Activated CD4-positive, alpha-beta memory T cell treated with anti-CD3 and anti-CD28 coated beads, Interleukin-2, amount 10 ng/mL, durations not matched to agents 7 days and 5 days (primary cell): Measurements from ENCODE around the gene SORCS2. TPM values are rescaled to one million over a fixed set of nuclear protein-coding genes. Genes with fewer than 3 reads are reported as not detected.

Source experiments
- CTCF ChIA-PET: fragments of 350-600 bp; sonication (Branson Sonifier 250); formaldehyde crosslinking; loops from one replicate; lab custom pipeline; 2021; ENCODE audit warnings: antibody characterized with exemption, inconsistent platforms; lab: Charles Lee
- POLR2A ChIA-PET: fragments of 350-600 bp; sonication (Branson Sonifier 250); formaldehyde crosslinking; loops from one replicate; lab custom pipeline; 2021; ENCODE audit warnings: antibody characterized with exemption; lab: Charles Lee
- DNase-seq: peaks from one replicate; pipeline ENCODE4 v3.0.0-alpha.2; 2020
- H3K27ac Mint-ChIP-seq: one replicate; pipeline ENCODE4 v1.8.0; 2021; ENCODE audit warnings: mild to moderate bottlenecking, mixed read lengths
- H3K27me3 Mint-ChIP-seq: one replicate; pipeline ENCODE4 v1.8.0; 2021; ENCODE audit warnings: mixed read lengths
- H3K36me3 Mint-ChIP-seq: one replicate; pipeline ENCODE4 v1.8.0; 2021; ENCODE audit warnings: low read depth, mixed read lengths
- H3K4me1 Mint-ChIP-seq: one replicate; pipeline ENCODE4 v1.8.0; 2021; ENCODE audit warnings: mixed read lengths
- H3K4me3 Mint-ChIP-seq: one replicate; pipeline ENCODE4 v1.8.0; 2021; ENCODE audit warnings: mild to moderate bottlenecking, mixed read lengths
- H3K9me3 Mint-ChIP-seq: one replicate; pipeline ENCODE4 v1.8.0; 2021; ENCODE audit warnings: mixed read lengths
- total RNA-seq, 2 experiments: library from RNA; stranded (reverse); gene quantifications; one replicate each; pipeline ENCODE4 v1.2.3, GENCODE V29; 2021

SORCS2 gene
- total RNA-seq, 2 experiments from 2014 or later = 0.10 to 0.18 TPM

GRCh38 chr4:7756071-7756470 lies 563.7 kb downstream of the SORCS2 start:
- no peak overlapping the region for H3K4me3 Mint-ChIP-seq
- ChIA-PET POLR2A (no interaction called here), CTCF (no interaction called here)
- no peak overlapping the region for H3K27ac Mint-ChIP-seq
- H3K9me3 Mint-ChIP-seq = no peaks in the 10 kb centered on the region
- H3K36me3 Mint-ChIP-seq = no peaks in the 10 kb centered on the region
- peaks cover 32% of the 10 kb centered on the region for H3K4me1 Mint-ChIP-seq
- no peak for DNase-seq
- H3K27me3 Mint-ChIP-seq = no peaks in the 10 kb centered on the region

GRCh38 chr4:7756561-7757355 lies 564.4 kb downstream of the SORCS2 start:
- Mint-ChIP-seq H3K4me3 (no peak overlapping the region), H3K27me3 (no peaks in the 10 kb centered on the region), H3K27ac (no peak overlapping the region), H3K36me3 (no peaks in the 10 kb centered on the region), H3K9me3 (no peaks in the 10 kb centered on the region), H3K4me1 (peaks cover 36% of the 10 kb centered on the region)
- DNase-seq = no peak
- ChIA-PET CTCF (no interaction called here), POLR2A (no interaction called here)

GRCh38 chr4:7757501-7758471 lies 565.4 kb downstream of the SORCS2 start:
- CTCF ChIA-PET = no interaction called here

GRCh38 chr4:7758476-7758875 lies 566.1 kb downstream of the SORCS2 start:
- Mint-ChIP-seq H3K27me3 (no peaks in the 10 kb centered on the region), H3K36me3 (no peaks in the 10 kb centered on the region), H3K4me3 (peak overlapping the region; percentile 13), H3K4me1 (peaks cover 36% of the 10 kb centered on the region), H3K9me3 (no peaks in the 10 kb centered on the region), H3K27ac (peak overlapping the region; percentile 84)
- ChIA-PET CTCF (no interaction called here), POLR2A (interaction anchor here (1.2 to 2.0 kb wide), 2 partner anchors 25 to 44 kb away, joined by 3 to 6 read pairs; no protein-coding TSS in a partner anchor)
- DNase-seq = no peak

More at GRCh38 chr4:7757501-7758471, 565.4 kb downstream of the SORCS2 start:
- Mint-ChIP-seq H3K27ac (peak overlapping the region; percentile 84), H3K4me1 (peaks cover 36% of the 10 kb centered on the region), H3K27me3 (no peaks in the 10 kb centered on the region), H3K9me3 (no peaks in the 10 kb centered on the region), H3K36me3 (no peaks in the 10 kb centered on the region), H3K4me3 (no peak overlapping the region)
- POLR2A ChIA-PET = interaction anchor here (1.2 kb wide), 1 partner anchor 44 kb away, joined by 3 read pairs; no protein-coding TSS in a partner anchor
- no peak for DNase-seq

- ChIA-PET CTCF (interaction anchor here (1.0 kb wide), 1 partner anchor 105 kb away, joined by 3 read pairs; no protein-coding TSS in a partner anchor), POLR2A (interaction anchor here (1.1 to 2.0 kb wide), 3 partner anchors 24 to 96 kb away, joined by 3 to 6 read pairs (median 4); no protein-coding TSS in a partner anchor)
- H3K36me3 Mint-ChIP-seq = no peaks in the 10 kb centered on the region
- no peaks in the 10 kb centered on the region for H3K27me3 Mint-ChIP-seq
- H3K4me3 Mint-ChIP-seq = peak overlapping the region; percentile 62
- peaks cover 36% of the 10 kb centered on the region for H3K4me1 Mint-ChIP-seq
- no peaks in the 10 kb centered on the region for H3K9me3 Mint-ChIP-seq
- DNase-seq = peak; percentile 82
- H3K27ac Mint-ChIP-seq = peak overlapping the region; percentile 84
Measured at GRCh38 chr4:7759216-7759615, 566.9 kb downstream of the SORCS2 start.

GRCh38 chr4:7759635-7760034 lies 567.3 kb downstream of the SORCS2 start:
- no peaks in the 10 kb centered on the region for H3K27me3 Mint-ChIP-seq
- POLR2A ChIA-PET = interaction anchor here (0.9 to 2.0 kb wide), 4 partner anchors 10 to 95 kb away, joined by 3 to 6 read pairs (median 4); no protein-coding TSS in a partner anchor
- H3K9me3 Mint-ChIP-seq = no peaks in the 10 kb centered on the region
- DNase-seq = peak; percentile 31
- no peaks in the 10 kb centered on the region for H3K36me3 Mint-ChIP-seq
- CTCF ChIA-PET = interaction anchor here (1.0 kb wide), 1 partner anchor 105 kb away, joined by 3 read pairs; no protein-coding TSS in a partner anchor
- H3K27ac Mint-ChIP-seq = peak overlapping the region; percentile 84
- peaks cover 36% of the 10 kb centered on the region for H3K4me1 Mint-ChIP-seq
- peak overlapping the region; percentile 62 for H3K4me3 Mint-ChIP-seq

- Mint-ChIP-seq H3K4me1 (peaks cover 36% of the 10 kb centered on the region), H3K27ac (peak overlapping the region; percentile 84), H3K9me3 (no peaks in the 10 kb centered on the region), H3K4me3 (peak overlapping the region; percentile 62), H3K27me3 (no peaks in the 10 kb centered on the region), H3K36me3 (no peaks in the 10 kb centered on the region)
- ChIA-PET POLR2A (interaction anchor here (0.9 to 2.0 kb wide), 4 partner anchors 10 to 95 kb away, joined by 3 to 6 read pairs (median 4); no protein-coding TSS in a partner anchor), CTCF (interaction anchor here (1.0 to 2.1 kb wide), 2 partner anchors 42 to 104 kb away, joined by 3 to 18 read pairs; no protein-coding TSS in a partner anchor)
- no peak for DNase-seq
Measured at GRCh38 chr4:7760228-7760627, 567.9 kb downstream of the SORCS2 start.

- ChIA-PET POLR2A (no interaction called here), CTCF (interaction anchor here (1.6 to 2.1 kb wide), 2 partner anchors 30 to 42 kb away, joined by 4 to 18 read pairs; no protein-coding TSS in a partner anchor)
- Mint-ChIP-seq H3K9me3 (no peaks in the 10 kb centered on the region), H3K27ac (peak overlapping the region; percentile 84), H3K36me3 (no peaks in the 10 kb centered on the region), H3K4me1 (peaks cover 36% of the 10 kb centered on the region), H3K27me3 (no peaks in the 10 kb centered on the region), H3K4me3 (no peak overlapping the region)
- no peak for DNase-seq
Measured at GRCh38 chr4:7760706-7761105, 568.4 kb downstream of the SORCS2 start.

GRCh38 chr4:7761312-7761711 lies 569.0 kb downstream of the SORCS2 start:
- Mint-ChIP-seq H3K36me3 (no peaks in the 10 kb centered on the region), H3K27ac (peak overlapping the region; percentile 65), H3K9me3 (no peaks in the 10 kb centered on the region), H3K27me3 (no peaks in the 10 kb centered on the region), H3K4me3 (no peak overlapping the region), H3K4me1 (peaks cover 36% of the 10 kb centered on the region)
- no peak for DNase-seq
- POLR2A ChIA-PET = no interaction called here
- CTCF ChIA-PET = interaction anchor here (0.6 to 2.1 kb wide), 4 partner anchors 30 to 228 kb away, joined by 3 to 18 read pairs (median 7); no protein-coding TSS in a partner anchor

- Mint-ChIP-seq H3K9me3 (no peaks in the 10 kb centered on the region), H3K4me3 (no peak overlapping the region), H3K27ac (peak overlapping the region; percentile 65), H3K36me3 (no peaks in the 10 kb centered on the region), H3K27me3 (no peaks in the 10 kb centered on the region), H3K4me1 (peaks cover 36% of the 10 kb centered on the region)
- CTCF ChIA-PET = interaction anchor here (0.6 to 2.1 kb wide), 5 partner anchors 29 to 227 kb away, joined by 3 to 18 read pairs (median 4); no protein-coding TSS in a partner anchor
- DNase-seq = peak; percentile 52
- POLR2A ChIA-PET = no interaction called here
Measured at GRCh38 chr4:7761720-7762119, 569.4 kb downstream of the SORCS2 start.

GRCh38 chr4:7762376-7763030 lies 570.2 kb downstream of the SORCS2 start:
- Mint-ChIP-seq H3K4me3 (no peak overlapping the region), H3K27me3 (no peaks in the 10 kb centered on the region), H3K9me3 (no peaks in the 10 kb centered on the region), H3K36me3 (no peaks in the 10 kb centered on the region), H3K4me1 (peaks cover 30% of the 10 kb centered on the region), H3K27ac (no peak overlapping the region)
- CTCF ChIA-PET = interaction anchor here (1.2 to 2.1 kb wide), 4 partner anchors 28 to 224 kb away, joined by 3 to 18 read pairs (median 7); no protein-coding TSS in a partner anchor
- POLR2A ChIA-PET = no interaction called here
- no peak for DNase-seq

- DNase-seq = no peak
- no peaks in the 10 kb centered on the region for H3K36me3 Mint-ChIP-seq
- peaks cover 24% of the 10 kb centered on the region for H3K4me1 Mint-ChIP-seq
- H3K4me3 Mint-ChIP-seq = no peak overlapping the region
- H3K27me3 Mint-ChIP-seq = no peaks in the 10 kb centered on the region
- CTCF ChIA-PET = no interaction called here
- POLR2A ChIA-PET = no interaction called here
- no peak overlapping the region for H3K27ac Mint-ChIP-seq
- no peaks in the 10 kb centered on the region for H3K9me3 Mint-ChIP-seq
Measured at GRCh38 chr4:7763106-7763505, 570.8 kb downstream of the SORCS2 start.
